ENCODE measurements around the gene CDK14.
A peak's percentile ranks its signal among the peaks of the same experiment; 100 is the strongest.
"Not testable (repeated sequence)": the region's sequence is repeated elsewhere in the genome, so short reads cannot be mapped to it uniquely, and the experiment has no call there.

Gene CDK14

GRCh38 chr7:90728568-90728967, 132.4 kb downstream of the CDK14 start:
- H3K27ac Mint-ChIP-seq = no peak overlapping the region
- ATAC-seq = no peak

GRCh38 chr7:90735611-90736280, 139.6 kb downstream of the CDK14 start:
- ATAC-seq, H3K27ac Mint-ChIP-seq, H3K4me3 Mint-ChIP-seq, DNase-seq: not testable (repeated sequence)
- Mint-ChIP-seq H3K4me1 (peaks cover 12% of the 10 kb centered on the region), H3K27me3 (peaks cover 19% of the 10 kb centered on the region), H3K9me3 (peaks cover 25 to 41% of the 10 kb centered on the region in 2 donors)

More at GRCh38 chr7:90728568-90728967, 132.4 kb downstream of the CDK14 start:
- Mint-ChIP-seq H3K9me3 (peaks cover 17 to 35% of the 10 kb centered on the region in 2 donors), H3K4me1 (no peaks in the 10 kb centered on the region), H3K27me3 (peaks cover 8% of the 10 kb centered on the region), H3K4me3 (no peak overlapping the region)
- DNase-seq = no peak

GRCh38 chr7:90736316-90736715, 140.2 kb downstream of the CDK14 start:
- Mint-ChIP-seq H3K4me3 (no peak overlapping the region), H3K9me3 (peaks cover 22 to 35% of the 10 kb centered on the region in 2 donors), H3K4me1 (peaks cover 12% of the 10 kb centered on the region), H3K27me3 (peaks cover 19% of the 10 kb centered on the region), H3K27ac (no peak overlapping the region)
- DNase-seq = no peak
- no peak for ATAC-seq

- Mint-ChIP-seq H3K27me3 (peaks cover 19% of the 10 kb centered on the region), H3K9me3 (peaks cover 19 to 27% of the 10 kb centered on the region in 2 donors), H3K4me1 (peaks cover 12% of the 10 kb centered on the region), H3K4me3 (no peak overlapping the region), H3K27ac (peak overlapping the region in 1 of 2 donors; percentile 61)
- ATAC-seq (peak; percentile 78), DNase-seq (peak in 1 of 2 donors; percentile 3)
These were observed 141.1 kb downstream of the CDK14 start for GRCh38 chr7:90736968-90737939.

GRCh38 chr7:90738249-90738648, 142.1 kb downstream of the CDK14 start:
- ATAC-seq = no peak
- no peak for DNase-seq
- no peak overlapping the region for H3K4me3 Mint-ChIP-seq
- H3K4me1 Mint-ChIP-seq = peaks cover 12% of the 10 kb centered on the region
- H3K27me3 Mint-ChIP-seq = peaks cover 13% of the 10 kb centered on the region
- H3K27ac Mint-ChIP-seq = no peak overlapping the region
- peaks cover 11 to 17% of the 10 kb centered on the region in 2 donors for H3K9me3 Mint-ChIP-seq

GRCh38 chr7:90739716-90740115, 143.6 kb downstream of the CDK14 start:
- H3K4me1 Mint-ChIP-seq = peaks cover 12% of the 10 kb centered on the region
- ATAC-seq = no peak
- H3K4me3 Mint-ChIP-seq = no peak overlapping the region
- no peak overlapping the region for H3K27ac Mint-ChIP-seq
- H3K27me3 Mint-ChIP-seq = peaks cover 4% of the 10 kb centered on the region
- H3K9me3 Mint-ChIP-seq = peaks cover 0 to 4% of the 10 kb centered on the region in 2 donors
- no peak for DNase-seq

GRCh38 chr7:90740386-90740785, 144.3 kb downstream of the CDK14 start:
- H3K9me3 Mint-ChIP-seq = no peaks in the 10 kb centered on the region
- no peak for ATAC-seq
- no peak overlapping the region for H3K4me3 Mint-ChIP-seq
- no peak for DNase-seq
- H3K27ac Mint-ChIP-seq = no peak overlapping the region
- no peaks in the 10 kb centered on the region for H3K27me3 Mint-ChIP-seq
- H3K4me1 Mint-ChIP-seq = peaks cover 12% of the 10 kb centered on the region

- no peaks in the 10 kb centered on the region for H3K9me3 Mint-ChIP-seq
- no peak overlapping the region for H3K4me3 Mint-ChIP-seq
- H3K27ac Mint-ChIP-seq = no peak overlapping the region
- DNase-seq = no peak
- ATAC-seq = no peak
- no peaks in the 10 kb centered on the region for H3K4me1 Mint-ChIP-seq
- peaks cover 9% of the 10 kb centered on the region for H3K27me3 Mint-ChIP-seq
These were observed 147.5 kb downstream of the CDK14 start for GRCh38 chr7:90743626-90744025.

GRCh38 chr7:90747516-90747915, 151.4 kb downstream of the CDK14 start:
- Mint-ChIP-seq H3K27ac (no peak overlapping the region), H3K9me3 (no peaks in the 10 kb centered on the region), H3K27me3 (peaks cover 19% of the 10 kb centered on the region), H3K4me3 (no peak overlapping the region), H3K4me1 (no peaks in the 10 kb centered on the region)
- DNase-seq = no peak
- ATAC-seq = no peak

GRCh38 chr7:90749262-90749661, 153.1 kb downstream of the CDK14 start:
- H3K4me3 Mint-ChIP-seq = no peak overlapping the region
- DNase-seq (no peak), ATAC-seq (no peak)
- H3K27ac Mint-ChIP-seq = no peak overlapping the region
- H3K4me1 Mint-ChIP-seq = no peaks in the 10 kb centered on the region
- H3K9me3 Mint-ChIP-seq = peaks cover 0 to 3% of the 10 kb centered on the region in 2 donors
- peaks cover 19% of the 10 kb centered on the region for H3K27me3 Mint-ChIP-seq

- H3K4me1 Mint-ChIP-seq = no peaks in the 10 kb centered on the region
- no peak overlapping the region for H3K4me3 Mint-ChIP-seq
- H3K9me3 Mint-ChIP-seq = peaks cover 0 to 3% of the 10 kb centered on the region in 2 donors
- DNase-seq (no peak), ATAC-seq (no peak)
- peaks cover 19% of the 10 kb centered on the region for H3K27me3 Mint-ChIP-seq
- H3K27ac Mint-ChIP-seq = no peak overlapping the region
These were observed 153.7 kb downstream of the CDK14 start for GRCh38 chr7:90749774-90750173.

GRCh38 chr7:90751595-90751994, 155.5 kb downstream of the CDK14 start:
- H3K4me3 Mint-ChIP-seq = no peak overlapping the region
- H3K4me1 Mint-ChIP-seq = no peaks in the 10 kb centered on the region
- no peak overlapping the region for H3K27ac Mint-ChIP-seq
- ATAC-seq = no peak
- H3K27me3 Mint-ChIP-seq = peaks cover 19% of the 10 kb centered on the region
- no peak for DNase-seq
- peaks cover 0 to 3% of the 10 kb centered on the region in 2 donors for H3K9me3 Mint-ChIP-seq

- DNase-seq = no peak
- Mint-ChIP-seq H3K9me3 (peaks cover 0 to 3% of the 10 kb centered on the region in 2 donors), H3K27me3 (peaks cover 19% of the 10 kb centered on the region), H3K4me1 (no peaks in the 10 kb centered on the region), H3K4me3 (no peak overlapping the region), H3K27ac (no peak overlapping the region)
- ATAC-seq = no peak
These were observed 155.9 kb downstream of the CDK14 start for GRCh38 chr7:90752051-90752450.

- no peaks in the 10 kb centered on the region for H3K4me1 Mint-ChIP-seq
These were observed 158.9 kb downstream of the CDK14 start for GRCh38 chr7:90755041-90755440.

GRCh38 chr7:90756366-90756765, 160.2 kb downstream of the CDK14 start:
- Mint-ChIP-seq H3K27me3 (peaks cover 9% of the 10 kb centered on the region), H3K4me3 (no peak overlapping the region), H3K27ac (no peak overlapping the region), H3K4me1 (no peaks in the 10 kb centered on the region), H3K9me3 (peaks cover 0 to 3% of the 10 kb centered on the region in 2 donors)
- ATAC-seq = no peak
- no peak for DNase-seq

More at GRCh38 chr7:90755041-90755440, 158.9 kb downstream of the CDK14 start:
- Mint-ChIP-seq H3K27ac (no peak overlapping the region), H3K9me3 (peaks cover 0 to 3% of the 10 kb centered on the region in 2 donors), H3K27me3 (peaks cover 10% of the 10 kb centered on the region), H3K4me3 (no peak overlapping the region)
- ATAC-seq = no peak
- DNase-seq = no peak

- not testable (repeated sequence) for ATAC-seq, H3K9me3 Mint-ChIP-seq, H3K4me3 Mint-ChIP-seq, DNase-seq, H3K27ac Mint-ChIP-seq, H3K4me1 Mint-ChIP-seq, H3K27me3 Mint-ChIP-seq
These were observed 161.4 kb downstream of the CDK14 start for GRCh38 chr7:90757565-90757950.

Data from stimulated activated naive CD8-positive, alpha-beta T cell treated with anti-CD3 and anti-CD28 coated beads, Interleukin-15, amount 100 ng/mL, for 72 hours (primary cell).